A549 (cell line): ENCODE measurements around the gene PAQR5. TPM values are rescaled to one million over a fixed set of nuclear protein-coding genes. Genes with fewer than 3 reads are reported as not detected.

Experiments used
- ATAC-seq, 2 experiments: fragments of 200-7000 bp in 1 of 2; fragments of >200 bp in 1 of 2; cut with Nextera tagmentation in 1 of 2; cut with Tn5 transposase in 1 of 2; 3 replicates each; pipeline versions ENCODE4 v1.8.0 to v1.9.1; 2018 to 2020; ENCODE audit warnings: mild to moderate bottlenecking in 1 of 2, moderate library complexity in 1 of 2
- CTCF ChIA-PET: fragments of 300-600 bp; sonication (Branson Sonifier 250); formaldehyde crosslinking; extraction: SDS; loops from one replicate; lab custom pipeline; 2021; ENCODE audit warnings: antibody characterized with exemption, inconsistent platforms; lab: Yijun Ruan, JAX
- POLR2A ChIA-PET: fragments of 350-600 bp; formaldehyde crosslinking; extraction: SDS; loops from one replicate; lab custom pipeline; 2021; ENCODE audit warnings: antibody characterized with exemption, inconsistent platforms; lab: Yijun Ruan, JAX
- DNase-seq, 2 experiments: peaks; one replicate each; pipeline versions ENCODE4 v3.0.0 to v3.0.0-alpha.2; 2011 to 2016; ENCODE audit warnings: low read depth in 1 of 2, low spot score in 1 of 2
- FAIRE-seq: peaks from 2 replicates; lab custom pipeline; 2011; peaks lifted over from hg19 to GRCh38; lab: Jason Lieb, UNC
- H3K27ac ChIP-seq, 2 experiments: fragments of >200 bp; sonication (Bioruptor Twin); formaldehyde crosslinking; 3 replicates each; pipeline ENCODE4 v1.5.1; 2016 to 2017
- H3K4me1 ChIP-seq: fragments of >200 bp; sonication (Bioruptor Twin); formaldehyde crosslinking; 3 replicates; pipeline ENCODE4 v1.6.1; 2016
- H3K4me2 ChIP-seq: fragments of >200 bp; sonication (Bioruptor Twin); formaldehyde crosslinking; 3 replicates; pipeline ENCODE4 v1.6.1; 2016
- H3K4me3 ChIP-seq: fragments of >200 bp; sonication (Bioruptor Twin); formaldehyde crosslinking; 3 replicates; pipeline ENCODE4 v1.5.1; 2016
- H3K9me3 ChIP-seq: fragments of >200 bp; sonication (Bioruptor Twin); formaldehyde crosslinking; 3 replicates; pipeline ENCODE4 v1.6.1; 2016
- CBX2 ChIP-seq: fragments of 200-600 bp; sonication (generic); IDR thresholded peaks from 2 replicates; pipeline ENCODE4 v1.6.1; 2016; ENCODE audit warnings: low read depth, mild to moderate bottlenecking, borderline replicate concordance
- CEBPB ChIP-seq, 2 experiments: fragments of >200 bp in 1 of 2; sonication (Bioruptor Twin) in 1 of 2; formaldehyde crosslinking in 1 of 2; IDR thresholded peaks; 2 replicates each; pipeline ENCODE4 v1.6.1; 2012 to 2016
- CHD2 ChIP-seq: fragments of 150-350 bp; IDR thresholded peaks from 2 replicates; pipeline ENCODE4 v1.6.1; 2014; ENCODE audit warnings: low read length; ENCODE audit not compliant: partially characterized antibody
- CHD4 ChIP-seq: fragments of 200-600 bp; sonication (generic); IDR thresholded peaks from 2 replicates; pipeline ENCODE4 v1.6.1; 2016; ENCODE audit warnings: antibody characterized with exemption, mild to moderate bottlenecking, borderline replicate concordance
- FOSB ChIP-seq: fragments of 250-450 bp; sonication (Bioruptor Pico); IDR thresholded peaks from 2 replicates; pipeline ENCODE4 v1.5.0; 2020; ENCODE audit warnings: mild to moderate bottlenecking, moderate library complexity
- FOXS1 ChIP-seq: fragments of 250-450 bp; sonication (Bioruptor Pico); IDR thresholded peaks from 2 replicates; pipeline ENCODE4 v1.5.0; 2020; ENCODE audit warnings: mild to moderate bottlenecking, moderate library complexity
- GATA3 ChIP-seq: IDR thresholded peaks from 2 replicates; pipeline ENCODE4 v1.6.1; 2012; ENCODE audit warnings: borderline replicate concordance
- HDAC2 ChIP-seq: fragments of 200-600 bp; sonication (generic); IDR thresholded peaks from 2 replicates; pipeline ENCODE4 v1.6.1; 2016
- HOXA7 ChIP-seq: fragments of 250-450 bp; sonication (Bioruptor Pico); IDR thresholded peaks from 2 replicates; pipeline ENCODE4 v1.5.0; 2020; ENCODE audit warnings: mild to moderate bottlenecking, moderate library complexity
- HOXB5 ChIP-seq: fragments of 250-450 bp; sonication (Bioruptor Pico); IDR thresholded peaks from 2 replicates; pipeline ENCODE4 v1.5.0; 2020; ENCODE audit warnings: mild to moderate bottlenecking, moderate library complexity
- JUN ChIP-seq, 2 experiments: fragments of >200 bp; sonication (Bioruptor Twin); formaldehyde crosslinking; IDR thresholded peaks; 2 replicates in 1 of 2; 3 replicates in 1 of 2; pipeline ENCODE4 v1.6.1; 2016 to 2017
- KDM1A ChIP-seq: fragments of 200-600 bp; sonication (generic); IDR thresholded peaks from 2 replicates; pipeline ENCODE4 v1.6.1; 2016; ENCODE audit warnings: low read depth, mild to moderate bottlenecking
- MAFK ChIP-seq: fragments of 450-650 bp; IDR thresholded peaks from 2 replicates; pipeline ENCODE4 v1.6.1; 2014; ENCODE audit not compliant: partially characterized antibody
- NFE2L2 ChIP-seq: fragments of 150-350 bp; conservative IDR thresholded peaks from 2 replicates; pipeline ENCODE4 v1.6.1; 2014; ENCODE audit warnings: low read length
- NPAS2 ChIP-seq: fragments of 250-450 bp; sonication (Bioruptor Pico); IDR thresholded peaks from 2 replicates; pipeline ENCODE4 v1.8.0; 2022; ENCODE audit warnings: mild to moderate bottlenecking, moderate library complexity, borderline replicate concordance
- RCOR1 ChIP-seq: fragments of 150-350 bp; IDR thresholded peaks from 2 replicates; pipeline ENCODE4 v1.6.1; 2014; ENCODE audit warnings: antibody characterized with exemption, low read length, low read depth
- TFCP2L1 ChIP-seq: fragments of 250-450 bp; sonication (Bioruptor Pico); IDR thresholded peaks from 2 replicates; pipeline ENCODE4 v1.5.0; 2021; ENCODE audit warnings: mild to moderate bottlenecking
- ZFP36 ChIP-seq: fragments of 450-650 bp; IDR thresholded peaks from 2 replicates; pipeline ENCODE4 v1.6.1; 2014; ENCODE audit warnings: borderline replicate concordance; ENCODE audit not compliant: partially characterized antibody
- ZSCAN20 ChIP-seq: fragments of 250-450 bp; sonication (Bioruptor Pico); IDR thresholded peaks from 2 replicates; pipeline ENCODE4 v1.8.0; 2022; ENCODE audit warnings: mild to moderate bottlenecking, moderate library complexity
- WGBS: methylation state at CpG from one replicate; pipeline ENCODE4 v1.1.6; 2017; ENCODE audit errors: missing lambda C conversion rate; 5-methylcytosine and 5-hydroxymethylcytosine counted together
- polyA plus RNA-seq, 4 experiments: library from polyadenylated mRNA; depleted of rRNA in 3 of 4; stranded (reverse); fragments of >200 nt; fragmentation: RNase III in 1 of 4; extraction: RNeasy Plus Mini Kit Qiagen cat#74134 plus additional on column Dnase treatment in 1 of 4; gene quantifications; 2 replicates in 3 of 4; 3 replicates in 1 of 4; pipeline ENCODE4 v1.2.3, GENCODE V29; 2011 to 2017
- TF ChIP-seq, protein P1 (sequence below): fragments of 250-450 bp; sonication (Bioruptor Pico); IDR thresholded peaks from 2 replicates; pipeline ENCODE4 v1.5.0; 2021; ENCODE audit warnings: mild to moderate bottlenecking, moderate library complexity, borderline replicate concordance
- TF ChIP-seq, protein P2 (sequence below): IDR thresholded peaks from 2 replicates; pipeline ENCODE4 v1.6.1; 2012; ENCODE audit warnings: low read depth, borderline replicate concordance
- TF ChIP-seq, protein P3 (sequence below): fragments of >200 bp; sonication (Bioruptor Twin); formaldehyde crosslinking; IDR thresholded peaks from 3 replicates; pipeline ENCODE4 v1.6.1; 2016
- TF ChIP-seq, protein P4 (sequence below): fragments of >200 bp; sonication (Bioruptor Twin); formaldehyde crosslinking; IDR thresholded peaks from 2 replicates; pipeline ENCODE4 v1.6.1; 2016
- TF ChIP-seq, protein P5 (sequence below): fragments of 450-650 bp; IDR thresholded peaks from 2 replicates; pipeline ENCODE4 v1.6.1; 2014; ENCODE audit warnings: antibody characterized with exemption
- TF ChIP-seq, protein P6 (sequence below): IDR thresholded peaks from 2 replicates; pipeline ENCODE4 v1.6.1; 2012

PAQR5 gene
- polyA plus RNA-seq, 2 of the 4 experiments (the other 2 are of a cell fraction), result 104 to 114 TPM

DNA sequence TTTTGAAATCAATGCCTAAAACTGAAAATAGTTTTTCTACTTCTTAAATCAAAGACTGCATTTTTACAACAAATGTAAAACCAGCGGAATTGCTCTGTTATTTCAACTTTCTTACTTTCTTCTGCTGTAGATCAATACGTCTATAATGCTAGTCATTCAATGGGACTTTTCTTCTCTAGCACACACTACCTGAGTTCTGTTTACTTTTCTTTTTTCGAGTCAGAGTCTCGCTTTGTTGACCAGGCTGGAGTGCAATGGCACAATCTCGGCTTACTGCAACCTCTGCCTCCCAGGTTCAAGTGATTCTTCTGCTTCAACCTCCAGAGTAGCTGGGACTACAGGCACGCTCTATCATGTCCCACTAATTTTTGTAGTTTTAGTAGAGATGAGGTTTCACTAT, 74.7 kb downstream of the PAQR5 start:
- FAIRE-seq, result no peak
- TF ChIP-seq NFE2L2 (no peak), TFCP2L1 (CRISPR knock-in tag) (no peak), GATA3 (no peak)
- no peak for DNase-seq
- POLR2A ChIA-PET, result no interaction called here
- 90% methylated on average over 6 of the region's 6 CpGs for WGBS
- ATAC-seq, result no peak
- no peak overlapping the region for H3K4me2 ChIP-seq
- CTCF ChIA-PET, result interaction anchor here (1.3 kb wide), 1 partner anchor 74 kb away, joined by 4 read pairs; no protein-coding TSS in a partner anchor
- H3K9me3 ChIP-seq, result no peaks in the 10 kb centered on the region
- H3K4me1 ChIP-seq, result no peaks in the 10 kb centered on the region
- H3K27ac ChIP-seq, result no peak overlapping the region
- no peak overlapping the region for H3K4me3 ChIP-seq

DNA sequence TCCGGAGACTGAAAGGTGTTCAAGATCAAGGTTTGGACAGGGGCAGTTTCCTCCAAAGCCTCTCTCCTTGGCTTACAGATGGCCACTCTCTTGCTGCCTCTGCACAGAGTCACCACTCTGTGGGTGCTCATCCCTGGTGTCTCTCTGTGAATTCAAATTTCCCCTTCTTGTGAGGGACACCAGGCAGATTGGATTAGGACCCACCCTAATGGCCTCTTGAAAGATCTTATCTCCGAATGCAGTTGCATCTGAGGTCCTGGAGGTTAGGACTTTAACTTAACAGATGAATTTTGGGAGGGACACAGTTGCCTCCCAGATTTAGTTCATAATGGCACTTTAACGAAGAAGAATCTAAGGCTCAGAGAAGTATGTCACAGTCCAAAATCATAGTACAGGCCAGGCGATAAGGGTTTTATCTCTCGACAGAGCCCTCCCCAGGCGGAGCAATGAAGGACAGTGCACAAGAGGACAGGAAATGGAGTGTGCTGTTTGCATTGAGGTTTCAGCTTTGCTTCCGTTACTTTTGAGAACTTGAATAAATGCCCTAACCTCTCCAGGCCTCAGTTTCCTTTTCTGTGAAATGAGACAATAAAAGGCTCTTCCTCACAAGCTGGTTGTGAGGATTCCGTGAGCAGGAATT, 76.6 kb downstream of the PAQR5 start:
- no peak overlapping the region for H3K4me2 ChIP-seq
- no peaks in the 10 kb centered on the region for H3K9me3 ChIP-seq
- ATAC-seq, result no peak
- no peak overlapping the region for H3K27ac ChIP-seq
- 93% methylated on average over 8 of the region's 8 CpGs for WGBS
- no peak for FAIRE-seq
- POLR2A ChIA-PET, result no interaction called here
- H3K4me1 ChIP-seq, result peaks cover 8% of the 10 kb centered on the region
- DNase-seq, result no peak
- no peak overlapping the region for H3K4me3 ChIP-seq
- TF ChIP-seq CEBPB (IDR thresholded peaks at IDR 0.05) (no peak), HOXB5 (CRISPR knock-in tag) (no peak), RCOR1 (no peak), HDAC2 (no peak), NPAS2 (CRISPR knock-in tag) (no peak), CBX2 (no peak)
- TF ChIP-seq, protein P1, sequence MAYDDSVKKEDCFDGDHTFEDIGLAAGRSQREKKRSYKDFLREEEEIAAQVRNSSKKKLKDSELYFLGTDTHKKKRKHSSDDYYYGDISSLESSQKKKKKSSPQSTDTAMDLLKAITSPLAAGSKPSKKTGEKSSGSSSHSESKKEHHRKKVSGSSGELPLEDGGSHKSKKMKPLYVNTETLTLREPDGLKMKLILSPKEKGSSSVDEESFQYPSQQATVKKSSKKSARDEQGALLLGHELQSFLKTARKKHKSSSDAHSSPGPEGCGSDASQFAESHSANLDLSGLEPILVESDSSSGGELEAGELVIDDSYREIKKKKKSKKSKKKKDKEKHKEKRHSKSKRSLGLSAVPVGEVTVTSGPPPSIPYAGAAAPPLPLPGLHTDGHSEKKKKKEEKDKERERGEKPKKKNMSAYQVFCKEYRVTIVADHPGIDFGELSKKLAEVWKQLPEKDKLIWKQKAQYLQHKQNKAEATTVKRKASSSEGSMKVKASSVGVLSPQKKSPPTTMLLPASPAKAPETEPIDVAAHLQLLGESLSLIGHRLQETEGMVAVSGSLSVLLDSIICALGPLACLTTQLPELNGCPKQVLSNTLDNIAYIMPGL (CRISPR knock-in tag), result no peak
- TF ChIP-seq, protein P2, sequence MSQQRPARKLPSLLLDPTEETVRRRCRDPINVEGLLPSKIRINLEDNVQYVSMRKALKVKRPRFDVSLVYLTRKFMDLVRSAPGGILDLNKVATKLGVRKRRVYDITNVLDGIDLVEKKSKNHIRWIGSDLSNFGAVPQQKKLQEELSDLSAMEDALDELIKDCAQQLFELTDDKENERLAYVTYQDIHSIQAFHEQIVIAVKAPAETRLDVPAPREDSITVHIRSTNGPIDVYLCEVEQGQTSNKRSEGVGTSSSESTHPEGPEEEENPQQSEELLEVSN, result no peak
- TF ChIP-seq, protein P3, sequence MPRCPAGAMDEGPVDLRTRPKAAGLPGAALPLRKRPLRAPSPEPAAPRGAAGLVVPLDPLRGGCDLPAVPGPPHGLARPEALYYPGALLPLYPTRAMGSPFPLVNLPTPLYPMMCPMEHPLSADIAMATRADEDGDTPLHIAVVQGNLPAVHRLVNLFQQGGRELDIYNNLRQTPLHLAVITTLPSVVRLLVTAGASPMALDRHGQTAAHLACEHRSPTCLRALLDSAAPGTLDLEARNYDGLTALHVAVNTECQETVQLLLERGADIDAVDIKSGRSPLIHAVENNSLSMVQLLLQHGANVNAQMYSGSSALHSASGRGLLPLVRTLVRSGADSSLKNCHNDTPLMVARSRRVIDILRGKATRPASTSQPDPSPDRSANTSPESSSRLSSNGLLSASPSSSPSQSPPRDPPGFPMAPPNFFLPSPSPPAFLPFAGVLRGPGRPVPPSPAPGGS, result no peak
- CTCF ChIA-PET, result interaction anchor here (0.8 to 9.2 kb wide), 5 partner anchors 14 to 317 kb away, joined by 3 to 83 read pairs (median 3); no protein-coding TSS in a partner anchor

DNA sequence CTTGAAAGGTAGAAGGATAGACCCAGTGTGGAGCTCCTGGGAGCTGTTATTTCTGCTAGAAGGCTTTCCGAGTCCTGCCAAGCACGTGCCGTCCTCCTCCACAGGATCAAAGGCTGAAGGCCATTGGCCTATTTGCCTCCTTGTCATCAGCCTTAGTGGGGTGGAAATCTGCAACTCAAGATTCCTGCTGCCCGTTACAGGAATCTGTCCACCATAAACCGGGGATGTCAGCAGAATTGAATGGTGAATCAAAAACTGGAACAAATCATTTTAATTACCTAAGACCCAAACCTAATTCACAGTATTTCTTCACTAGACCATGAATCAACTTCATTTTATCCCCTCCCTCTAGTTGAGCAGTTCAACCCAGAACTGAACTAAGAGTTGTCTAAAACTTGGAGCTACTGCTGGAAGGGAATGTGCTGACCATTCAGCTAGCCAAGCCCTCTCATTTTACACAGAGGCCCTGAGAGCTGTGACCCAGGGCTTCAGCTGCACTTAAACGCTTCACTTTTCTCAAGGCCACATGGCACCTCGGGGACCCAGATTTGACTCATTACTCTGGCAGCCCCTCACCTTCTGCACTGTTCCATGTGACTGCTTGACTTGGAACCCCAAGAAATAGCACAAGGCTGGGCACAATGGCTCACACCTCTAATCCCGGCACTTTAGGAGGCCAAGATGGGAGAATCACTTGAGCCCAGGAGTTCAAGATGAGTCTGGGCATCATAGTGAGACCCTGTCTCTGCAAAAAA, 78.7 kb downstream of the PAQR5 start:
- WGBS, result 92% methylated on average over 8 of the region's 8 CpGs
- Histone ChIP-seq H3K27ac (no peak overlapping the region), H3K4me2 (no peak overlapping the region), H3K9me3 (no peaks in the 10 kb centered on the region), H3K4me3 (no peak overlapping the region), H3K4me1 (peaks cover 9% of the 10 kb centered on the region)
- FAIRE-seq (no peak), DNase-seq (no peak), ATAC-seq (no peak)
- CTCF ChIA-PET, result interaction anchor here (0.7 to 9.2 kb wide), 5 partner anchors 12 to 319 kb away, joined by 3 to 83 read pairs (median 5); no protein-coding TSS in a partner anchor
- POLR2A ChIA-PET, result interaction anchor here (0.7 kb wide), 1 partner anchor 33 kb away, joined by 3 read pairs; no protein-coding TSS in a partner anchor
- TF ChIP-seq, protein P4, sequence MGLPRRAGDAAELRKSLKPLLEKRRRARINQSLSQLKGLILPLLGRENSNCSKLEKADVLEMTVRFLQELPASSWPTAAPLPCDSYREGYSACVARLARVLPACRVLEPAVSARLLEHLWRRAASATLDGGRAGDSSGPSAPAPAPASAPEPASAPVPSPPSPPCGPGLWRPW, result no peak
- TF ChIP-seq CHD2 (no peak), HOXA7 (CRISPR knock-in tag) (no peak), ZFP36 (no peak), FOXS1 (no peak), CHD4 (no peak), KDM1A (no peak), ZSCAN20 (no peak), FOSB (CRISPR knock-in tag) (no peak), JUN (IDR thresholded peaks at IDR 0.05) (no peak), CEBPB (IDR thresholded peaks at IDR 0.05) (no peak), MAFK (no peak)
- TF ChIP-seq, protein P1 (CRISPR knock-in tag), result no peak
- TF ChIP-seq, protein P5, sequence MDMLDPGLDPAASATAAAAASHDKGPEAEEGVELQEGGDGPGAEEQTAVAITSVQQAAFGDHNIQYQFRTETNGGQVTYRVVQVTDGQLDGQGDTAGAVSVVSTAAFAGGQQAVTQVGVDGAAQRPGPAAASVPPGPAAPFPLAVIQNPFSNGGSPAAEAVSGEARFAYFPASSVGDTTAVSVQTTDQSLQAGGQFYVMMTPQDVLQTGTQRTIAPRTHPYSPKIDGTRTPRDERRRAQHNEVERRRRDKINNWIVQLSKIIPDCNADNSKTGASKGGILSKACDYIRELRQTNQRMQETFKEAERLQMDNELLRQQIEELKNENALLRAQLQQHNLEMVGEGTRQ, result no peak
- TF ChIP-seq, protein P6, sequence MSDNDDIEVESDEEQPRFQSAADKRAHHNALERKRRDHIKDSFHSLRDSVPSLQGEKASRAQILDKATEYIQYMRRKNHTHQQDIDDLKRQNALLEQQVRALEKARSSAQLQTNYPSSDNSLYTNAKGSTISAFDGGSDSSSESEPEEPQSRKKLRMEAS, result no peak
